GM12878 (cell line): ENCODE data around the gene EGR1. TPM values are rescaled to one million over a fixed set of nuclear protein-coding genes. Genes with fewer than 3 reads are reported as not detected.

Experiments
- ATAC-seq: fragments of 200-7000 bp; cut with Tn5 transposase; 3 replicates; pipeline ENCODE4 v1.9.1; 2020; ENCODE audit warnings: mild to moderate bottlenecking, moderate library complexity
- BruUV-seq: library from RNA; stranded (reverse); fragments of 400-500 nt; replicated peaks from 2 replicates; lab custom pipeline; 2021; lab: Mats Ljungman, UMichigan
- CTCF ChIA-PET: fragments of 300-600 bp; sonication (Branson Sonifier 250); formaldehyde crosslinking; extraction: SDS; loops from one replicate; lab custom pipeline; 2021; ENCODE audit warnings: inconsistent platforms; lab: Yijun Ruan, JAX
- POLR2A ChIA-PET: fragments of 350-600 bp; formaldehyde crosslinking; extraction: SDS; loops from one replicate; lab custom pipeline; 2021; ENCODE audit warnings: inconsistent platforms; lab: Charles Lee
- RAD21 ChIA-PET: fragments of 300-600 bp; sonication (Branson Sonifier 250); formaldehyde crosslinking; loops from one replicate; lab custom pipeline; 2023; ENCODE audit warnings: antibody characterized with exemption; ENCODE audit not compliant: unreplicated experiment; lab: Charles Lee
- SMC1A ChIA-PET: fragments of 300-600 bp; sonication (Branson Sonifier 250); formaldehyde crosslinking; loops from one replicate; lab custom pipeline; 2023; ENCODE audit not compliant: unreplicated experiment, uncharacterized antibody; lab: Charles Lee
- DNase-seq: peaks from one replicate; pipeline ENCODE4 v3.0.0-alpha.2; 2011; ENCODE audit warnings: low read depth, low spot score
- FAIRE-seq: peaks from 3 replicates; lab custom pipeline; 2011; peaks lifted over from hg19 to GRCh38; lab: Jason Lieb, UNC
- H2AFZ ChIP-seq: 2 replicates; pipeline ENCODE4 v1.6.0; 2011; ENCODE audit warnings: low read depth, low read length, control low read depth; ENCODE audit not compliant: control insufficient read depth
- H3K27ac ChIP-seq: 2 replicates; pipeline ENCODE4 v1.5.1; 2011; ENCODE audit warnings: control low read depth; ENCODE audit not compliant: control insufficient read depth, insufficient read depth
- H3K27me3 ChIP-seq, 2 experiments: replicated peaks in 1 of 2; 2 replicates each; pipeline versions ENCODE4 v1.6.0 to v1.6.1; 2011; ENCODE audit warnings: low read length in 1 of 2; ENCODE audit not compliant: control insufficient read depth in 2 of 2, insufficient read depth in 2 of 2
- H3K36me3 ChIP-seq, 2 experiments: 2 replicates each; pipeline ENCODE4 v1.5.1; 2011; ENCODE audit warnings: low read length in 1 of 2; ENCODE audit not compliant: control insufficient read depth in 2 of 2, insufficient read depth in 2 of 2
- H3K4me1 ChIP-seq: 2 replicates; pipeline ENCODE4 v1.6.1; 2011; ENCODE audit warnings: mild to moderate bottlenecking, low read length, moderate library complexity, mixed read lengths; ENCODE audit not compliant: control insufficient read depth, insufficient read depth
- H3K4me2 ChIP-seq: 2 replicates; pipeline ENCODE4 v1.6.0; 2011; ENCODE audit warnings: control low read depth; ENCODE audit not compliant: control insufficient read depth, insufficient read depth
- H3K4me3 ChIP-seq: fragments of 200-600 bp; sonication (generic); 2 replicates; pipeline ENCODE4 v1.5.1; 2016
- H3K79me2 ChIP-seq: 2 replicates; pipeline ENCODE4 v1.6.0; 2011; ENCODE audit warnings: low read length; ENCODE audit not compliant: control insufficient read depth, insufficient read depth
- H3K9ac ChIP-seq: 2 replicates; pipeline ENCODE4 v1.8.0; 2011; ENCODE audit warnings: low read length, control low read depth, mixed read lengths; ENCODE audit not compliant: control insufficient read depth, insufficient read depth
- H3K9me3 ChIP-seq: replicated peaks from 3 replicates; pipeline ENCODE4 v1.5.1; 2011; ENCODE audit warnings: mild to moderate bottlenecking, low read length; ENCODE audit not compliant: control insufficient read depth, insufficient read depth
- H4K20me1 ChIP-seq: 2 replicates; pipeline ENCODE4 v1.6.0; 2011; ENCODE audit not compliant: control insufficient read depth, insufficient read depth
- BCL11A ChIP-seq: IDR thresholded peaks from 2 replicates; pipeline ENCODE4 v1.6.1; 2011; ENCODE audit warnings: low read depth, low read length
- MYC ChIP-seq: IDR thresholded peaks from 2 replicates; pipeline ENCODE4 v1.6.1; 2011; ENCODE audit warnings: mild to moderate bottlenecking, low read length, moderate library complexity, inconsistent platforms; ENCODE audit not compliant: insufficient read depth, insufficient replicate concordance, insufficient read length, severe bottlenecking
- NR2C2 ChIP-seq: IDR thresholded peaks from 2 replicates; pipeline ENCODE4 v1.6.1; 2011; ENCODE audit warnings: borderline replicate concordance, low read depth; ENCODE audit not compliant: control insufficient read depth, insufficient read length
- RB1 ChIP-seq: fragments of 450-650 bp; formaldehyde crosslinking; IDR thresholded peaks from 2 replicates; pipeline ENCODE4 v1.6.1; 2017; ENCODE audit warnings: mild to moderate bottlenecking, borderline replicate concordance
- WRNIP1 ChIP-seq: IDR thresholded peaks from 2 replicates; pipeline ENCODE4 v1.6.1; 2011; ENCODE audit warnings: low read depth, low read length, improper control_type of control experiment, borderline replicate concordance
- ZSCAN29 ChIP-seq: fragments of 450-650 bp; IDR thresholded peaks from 2 replicates; pipeline ENCODE4 v1.6.1; 2017; ENCODE audit warnings: mild to moderate bottlenecking, moderate library complexity
- WGBS: methylation state at CpG from one replicate; pipeline ENCODE4 v1.1.6; 2016; ENCODE audit warnings: low lambda C conversion rate; ENCODE audit not compliant: insufficient replicate concordance, insufficient coverage; ENCODE audit errors: missing lambda C conversion rate; 5-methylcytosine and 5-hydroxymethylcytosine counted together
- in situ Hi-C: fragments of 300-500 bp; cut with MboI; formaldehyde crosslinking; loops from 9 replicates; pipeline ENCODE4 v1.14.3; 2018; ENCODE audit warnings: mixed read lengths
- intact Hi-C: fragments of 100-400 bp; cut with micrococcal nuclease; formaldehyde crosslinking; loops from one replicate; pipeline ENCODE4 v1.14.2; 2022; ENCODE audit not compliant: unreplicated experiment
- polyA plus RNA-seq, 11 experiments: library from polyadenylated mRNA; depleted of rRNA in 4 of 11; unstranded in 6 of 11; stranded (reverse) in 5 of 11; fragments of >200 nt; fragmentation: Nextera tagmentation in 4 of 11; fragmentation: Illumina TruSeq in 1 of 11; extraction: Ambion mirVana in 4 of 11; extraction: Trizol in 1 of 11; gene quantifications; 1 replicate in 1 of 11; 2 replicates in 10 of 11; pipeline versions ENCODE4 v1.2.1 to v1.2.3, GENCODE V29; 2011 to 2016; ENCODE audit warnings: inconsistent platforms in 2 of 11, missing spikeins in 2 of 11, low read depth in 1 of 11
- total RNA-seq, 4 experiments: library from RNA; depleted of rRNA in 3 of 4; stranded (reverse); fragments of >200 nt in 3 of 4; fragmentation: Illumina TruSeq in 1 of 4; extraction: Trizol in 1 of 4; gene quantifications; 2 replicates each; pipeline versions ENCODE4 v1.2.1 to v1.2.3, GENCODE V29; 2013 to 2021
- TF ChIP-seq, protein P1 (sequence below): fragments of 450-650 bp; IDR thresholded peaks from 2 replicates; pipeline ENCODE4 v1.6.1; 2017; ENCODE audit warnings: mild to moderate bottlenecking, moderate library complexity
- TF ChIP-seq, protein P2 (sequence below): IDR thresholded peaks from 2 replicates; pipeline ENCODE4 v1.6.1; 2011; ENCODE audit warnings: borderline replicate concordance, low read depth, mild to moderate bottlenecking, moderate library complexity, low read length; ENCODE audit not compliant: insufficient read depth, poor library complexity, severe bottlenecking
- TF ChIP-seq, protein P3 (sequence below): fragments of 450-650 bp; IDR thresholded peaks from 2 replicates; pipeline ENCODE4 v1.6.1; 2017; ENCODE audit warnings: antibody characterized with exemption, mild to moderate bottlenecking, moderate library complexity
- TF ChIP-seq, protein P4 (sequence below): fragments of 150-350 bp; IDR thresholded peaks from 2 replicates; pipeline ENCODE4 v1.6.1; 2014; ENCODE audit warnings: mild to moderate bottlenecking, low read depth, low read length
- TF ChIP-seq, protein P5 (sequence below): fragments of 450-650 bp; IDR thresholded peaks from 2 replicates; pipeline ENCODE4 v1.6.1; 2017; ENCODE audit warnings: borderline replicate concordance

Gene EGR1
- total and polyA plus RNA-seq, 10 of the 15 experiments (the other 5 are each of a cell fraction or from before 2014, with no cell fraction given) = 0.89 to 7.3 (median 2.5) TPM

DNA sequence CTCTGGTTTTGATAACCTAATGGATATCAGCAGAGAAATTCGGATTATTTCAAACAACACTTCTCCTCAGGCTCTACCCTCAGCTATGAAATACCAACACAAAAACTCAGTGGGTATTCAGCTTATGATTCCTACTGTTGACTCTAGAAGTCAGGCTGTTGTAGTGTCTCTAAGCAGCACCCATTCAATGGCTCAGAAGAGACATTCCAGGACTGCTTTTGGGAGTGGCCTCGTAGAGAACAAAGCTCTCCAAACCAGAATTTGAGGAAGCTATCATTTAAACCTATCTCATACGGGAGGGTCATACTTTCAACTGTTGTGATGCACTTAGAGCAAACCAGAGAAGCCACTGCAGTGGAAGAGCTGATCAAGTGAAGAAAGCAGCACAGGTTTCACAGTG is 43.7 kb downstream of the EGR1 start:
- Histone ChIP-seq H3K4me1 (no peaks in the 10 kb centered on the region), H3K9me3 (no peaks in the 10 kb centered on the region), H3K4me2 (no peak overlapping the region), H3K4me3 (no peak overlapping the region), H3K36me3 (peaks cover 17 to 26% of the 10 kb centered on the region in 2 experiments), H3K27me3 (no peaks in the 10 kb centered on the region), H3K27ac (no peak overlapping the region), H2AFZ (no peak overlapping the region), H3K79me2 (no peaks in the 10 kb centered on the region), H3K9ac (no peak overlapping the region), H4K20me1 (no peaks in the 10 kb centered on the region)
- POLR2A ChIA-PET = no interaction called here
- SMC1A ChIA-PET = interaction anchor here (1.0 kb wide), 1 partner anchor 39 kb away, joined by 3 read pairs; no protein-coding TSS in a partner anchor
- no TSS peak for BruUV-seq
- 81% methylated on average over 3 of the region's 3 CpGs for WGBS
- RAD21 ChIA-PET = interaction anchor here (1.1 kb wide), 1 partner anchor 10 kb away, joined by 4 read pairs; no protein-coding TSS in a partner anchor
- no peak for DNase-seq
- CTCF ChIA-PET = interaction anchor here (1.1 to 1.5 kb wide), 3 partner anchors 9 to 59 kb away, joined by 3 to 6 read pairs (median 4); no protein-coding TSS in a partner anchor
- ATAC-seq = no peak
- in situ Hi-C loops (loop anchor here (25.0 kb wide), 1 partner anchor 322 kb away; the partner anchor contains the start of genes BRD8 and KIF20A), intact Hi-C loops (no loop called here)
- FAIRE-seq = no peak
- no peak for TF ChIP-seq NR2C2
- TF ChIP-seq RB1 = no peak
- TF ChIP-seq WRNIP1 = no peak
- TF ChIP-seq, protein P1, sequence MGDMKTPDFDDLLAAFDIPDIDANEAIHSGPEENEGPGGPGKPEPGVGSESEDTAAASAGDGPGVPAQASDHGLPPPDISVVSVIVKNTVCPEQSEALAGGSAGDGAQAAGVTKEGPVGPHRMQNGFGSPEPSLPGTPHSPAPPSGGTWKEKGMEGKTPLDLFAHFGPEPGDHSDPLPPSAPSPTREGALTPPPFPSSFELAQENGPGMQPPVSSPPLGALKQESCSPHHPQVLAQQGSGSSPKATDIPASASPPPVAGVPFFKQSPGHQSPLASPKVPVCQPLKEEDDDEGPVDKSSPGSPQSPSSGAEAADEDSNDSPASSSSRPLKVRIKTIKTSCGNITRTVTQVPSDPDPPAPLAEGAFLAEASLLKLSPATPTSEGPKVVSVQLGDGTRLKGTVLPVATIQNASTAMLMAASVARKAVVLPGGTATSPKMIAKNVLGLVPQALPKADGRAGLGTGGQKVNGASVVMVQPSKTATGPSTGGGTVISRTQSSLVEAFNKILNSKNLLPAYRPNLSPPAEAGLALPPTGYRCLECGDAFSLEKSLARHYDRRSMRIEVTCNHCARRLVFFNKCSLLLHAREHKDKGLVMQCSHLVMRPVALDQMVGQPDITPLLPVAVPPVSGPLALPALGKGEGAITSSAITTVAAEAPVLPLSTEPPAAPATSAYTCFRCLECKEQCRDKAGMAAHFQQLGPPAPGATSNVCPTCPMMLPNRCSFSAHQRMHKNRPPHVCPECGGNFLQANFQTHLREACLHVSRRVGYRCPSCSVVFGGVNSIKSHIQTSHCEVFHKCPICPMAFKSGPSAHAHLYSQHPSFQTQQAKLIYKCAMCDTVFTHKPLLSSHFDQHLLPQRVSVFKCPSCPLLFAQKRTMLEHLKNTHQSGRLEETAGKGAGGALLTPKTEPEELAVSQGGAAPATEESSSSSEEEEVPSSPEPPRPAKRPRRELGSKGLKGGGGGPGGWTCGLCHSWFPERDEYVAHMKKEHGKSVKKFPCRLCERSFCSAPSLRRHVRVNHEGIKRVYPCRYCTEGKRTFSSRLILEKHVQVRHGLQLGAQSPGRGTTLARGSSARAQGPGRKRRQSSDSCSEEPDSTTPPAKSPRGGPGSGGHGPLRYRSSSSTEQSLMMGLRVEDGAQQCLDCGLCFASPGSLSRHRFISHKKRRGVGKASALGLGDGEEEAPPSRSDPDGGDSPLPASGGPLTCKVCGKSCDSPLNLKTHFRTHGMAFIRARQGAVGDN = no peak
- no peak for TF ChIP-seq BCL11A
- TF ChIP-seq ZSCAN29 = no peak
- TF ChIP-seq, protein P2, sequence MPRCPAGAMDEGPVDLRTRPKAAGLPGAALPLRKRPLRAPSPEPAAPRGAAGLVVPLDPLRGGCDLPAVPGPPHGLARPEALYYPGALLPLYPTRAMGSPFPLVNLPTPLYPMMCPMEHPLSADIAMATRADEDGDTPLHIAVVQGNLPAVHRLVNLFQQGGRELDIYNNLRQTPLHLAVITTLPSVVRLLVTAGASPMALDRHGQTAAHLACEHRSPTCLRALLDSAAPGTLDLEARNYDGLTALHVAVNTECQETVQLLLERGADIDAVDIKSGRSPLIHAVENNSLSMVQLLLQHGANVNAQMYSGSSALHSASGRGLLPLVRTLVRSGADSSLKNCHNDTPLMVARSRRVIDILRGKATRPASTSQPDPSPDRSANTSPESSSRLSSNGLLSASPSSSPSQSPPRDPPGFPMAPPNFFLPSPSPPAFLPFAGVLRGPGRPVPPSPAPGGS = no peak
- TF ChIP-seq, protein P3, sequence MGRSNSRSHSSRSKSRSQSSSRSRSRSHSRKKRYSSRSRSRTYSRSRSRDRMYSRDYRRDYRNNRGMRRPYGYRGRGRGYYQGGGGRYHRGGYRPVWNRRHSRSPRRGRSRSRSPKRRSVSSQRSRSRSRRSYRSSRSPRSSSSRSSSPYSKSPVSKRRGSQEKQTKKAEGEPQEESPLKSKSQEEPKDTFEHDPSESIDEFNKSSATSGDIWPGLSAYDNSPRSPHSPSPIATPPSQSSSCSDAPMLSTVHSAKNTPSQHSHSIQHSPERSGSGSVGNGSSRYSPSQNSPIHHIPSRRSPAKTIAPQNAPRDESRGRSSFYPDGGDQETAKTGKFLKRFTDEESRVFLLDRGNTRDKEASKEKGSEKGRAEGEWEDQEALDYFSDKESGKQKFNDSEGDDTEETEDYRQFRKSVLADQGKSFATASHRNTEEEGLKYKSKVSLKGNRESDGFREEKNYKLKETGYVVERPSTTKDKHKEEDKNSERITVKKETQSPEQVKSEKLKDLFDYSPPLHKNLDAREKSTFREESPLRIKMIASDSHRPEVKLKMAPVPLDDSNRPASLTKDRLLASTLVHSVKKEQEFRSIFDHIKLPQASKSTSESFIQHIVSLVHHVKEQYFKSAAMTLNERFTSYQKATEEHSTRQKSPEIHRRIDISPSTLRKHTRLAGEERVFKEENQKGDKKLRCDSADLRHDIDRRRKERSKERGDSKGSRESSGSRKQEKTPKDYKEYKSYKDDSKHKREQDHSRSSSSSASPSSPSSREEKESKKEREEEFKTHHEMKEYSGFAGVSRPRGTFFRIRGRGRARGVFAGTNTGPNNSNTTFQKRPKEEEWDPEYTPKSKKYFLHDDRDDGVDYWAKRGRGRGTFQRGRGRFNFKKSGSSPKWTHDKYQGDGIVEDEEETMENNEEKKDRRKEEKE = no peak
- TF ChIP-seq, protein P4, sequence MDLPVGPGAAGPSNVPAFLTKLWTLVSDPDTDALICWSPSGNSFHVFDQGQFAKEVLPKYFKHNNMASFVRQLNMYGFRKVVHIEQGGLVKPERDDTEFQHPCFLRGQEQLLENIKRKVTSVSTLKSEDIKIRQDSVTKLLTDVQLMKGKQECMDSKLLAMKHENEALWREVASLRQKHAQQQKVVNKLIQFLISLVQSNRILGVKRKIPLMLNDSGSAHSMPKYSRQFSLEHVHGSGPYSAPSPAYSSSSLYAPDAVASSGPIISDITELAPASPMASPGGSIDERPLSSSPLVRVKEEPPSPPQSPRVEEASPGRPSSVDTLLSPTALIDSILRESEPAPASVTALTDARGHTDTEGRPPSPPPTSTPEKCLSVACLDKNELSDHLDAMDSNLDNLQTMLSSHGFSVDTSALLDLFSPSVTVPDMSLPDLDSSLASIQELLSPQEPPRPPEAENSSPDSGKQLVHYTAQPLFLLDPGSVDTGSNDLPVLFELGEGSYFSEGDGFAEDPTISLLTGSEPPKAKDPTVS = no peak
- TF ChIP-seq, protein P5, sequence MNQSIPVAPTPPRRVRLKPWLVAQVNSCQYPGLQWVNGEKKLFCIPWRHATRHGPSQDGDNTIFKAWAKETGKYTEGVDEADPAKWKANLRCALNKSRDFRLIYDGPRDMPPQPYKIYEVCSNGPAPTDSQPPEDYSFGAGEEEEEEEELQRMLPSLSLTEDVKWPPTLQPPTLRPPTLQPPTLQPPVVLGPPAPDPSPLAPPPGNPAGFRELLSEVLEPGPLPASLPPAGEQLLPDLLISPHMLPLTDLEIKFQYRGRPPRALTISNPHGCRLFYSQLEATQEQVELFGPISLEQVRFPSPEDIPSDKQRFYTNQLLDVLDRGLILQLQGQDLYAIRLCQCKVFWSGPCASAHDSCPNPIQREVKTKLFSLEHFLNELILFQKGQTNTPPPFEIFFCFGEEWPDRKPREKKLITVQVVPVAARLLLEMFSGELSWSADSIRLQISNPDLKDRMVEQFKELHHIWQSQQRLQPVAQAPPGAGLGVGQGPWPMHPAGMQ = no peak
- TF ChIP-seq MYC = no peak
